GM21786 (cell line): Measurements from ENCODE around the gene POLR1H.

Experiments used
- ATAC-seq: cut with Tn5 transposase; IDR thresholded peaks from one replicate; pipeline ENCODE4 v1.9.1; 2021; ENCODE audit not compliant: unreplicated experiment

Gene POLR1H

DNA sequence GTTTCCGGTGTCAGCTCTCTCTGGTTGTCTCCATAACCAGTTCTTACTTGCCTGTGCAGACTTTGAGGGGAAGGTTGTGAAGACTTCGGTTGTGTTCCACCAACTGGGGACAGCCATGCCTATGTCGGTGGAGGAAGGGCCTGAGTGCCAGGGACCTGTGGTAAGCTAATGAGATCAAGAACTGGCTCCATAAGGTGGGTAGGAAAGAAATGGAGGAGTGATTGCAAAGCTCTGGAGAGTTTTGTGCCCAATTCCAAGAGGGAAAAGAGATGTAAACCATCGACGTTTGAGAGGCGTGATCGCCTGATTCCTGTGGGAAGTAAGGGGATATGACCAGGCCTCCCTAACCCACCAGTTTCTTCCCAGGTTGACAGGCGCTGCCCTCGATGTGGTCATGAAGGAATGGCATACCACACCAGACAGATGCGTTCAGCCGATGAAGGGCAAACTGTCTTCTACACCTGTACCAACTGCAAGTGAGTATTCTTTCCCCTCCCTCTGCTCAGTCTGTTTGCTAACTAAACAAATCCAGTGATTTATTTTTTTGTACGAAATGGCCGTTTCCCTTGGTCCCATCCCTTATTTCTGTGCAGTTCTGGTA, 893 bp downstream of the POLR1H start:
- no peak for ATAC-seq

DNA sequence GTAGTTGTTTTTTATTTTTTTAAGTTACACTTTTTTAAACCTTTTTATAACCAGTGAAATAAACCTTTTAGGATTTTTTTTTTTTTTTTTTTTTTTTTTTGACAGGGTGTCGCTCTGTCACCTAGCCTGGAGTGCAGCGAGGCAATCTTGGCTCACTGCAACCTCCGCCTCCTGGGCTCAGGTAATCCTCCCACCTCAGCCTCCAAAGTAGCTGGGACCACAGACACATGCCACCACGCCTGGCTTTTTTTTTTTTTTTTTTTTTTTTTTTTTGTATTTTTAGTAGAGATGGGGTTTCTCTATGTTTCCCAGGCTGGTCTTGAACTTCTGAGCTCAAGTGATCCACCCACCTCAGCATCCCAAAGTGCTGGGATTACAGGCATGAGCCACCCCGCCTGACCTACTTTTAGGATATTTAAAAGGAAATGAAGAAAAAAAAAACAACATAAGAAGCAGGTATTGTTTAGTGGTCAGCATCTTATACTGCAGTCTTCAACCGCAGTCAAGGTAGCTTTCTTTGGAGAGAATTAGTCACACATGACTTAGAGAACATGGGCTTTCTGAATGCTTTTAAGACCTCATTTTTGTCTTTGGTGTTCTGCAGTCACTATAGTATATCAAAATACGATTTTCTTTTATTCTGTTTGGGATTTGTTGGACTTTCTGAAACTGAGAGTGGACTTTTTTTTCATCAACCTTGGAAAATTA, 1.6 kb downstream of the POLR1H start:
- no peak for ATAC-seq

DNA sequence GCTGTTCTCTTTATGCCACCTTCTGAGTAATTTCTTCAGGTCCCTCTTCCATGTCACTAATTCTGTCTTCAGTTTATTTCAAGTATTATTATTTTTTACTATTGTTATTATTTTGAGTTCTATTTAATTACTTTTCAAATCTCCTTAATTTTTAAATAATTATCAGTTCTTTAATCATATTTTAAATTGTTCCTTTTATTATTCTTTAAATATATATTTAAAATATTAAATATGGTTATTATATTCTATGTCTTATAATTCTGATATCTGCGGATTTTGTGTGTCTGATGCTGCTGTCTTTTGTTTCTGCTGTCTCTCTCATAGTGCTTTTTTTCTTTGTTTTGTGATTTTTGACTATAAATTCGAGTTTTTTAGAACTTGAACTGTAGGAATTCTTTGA, 2.2 kb downstream of the POLR1H start:
- ATAC-seq: no peak

DNA sequence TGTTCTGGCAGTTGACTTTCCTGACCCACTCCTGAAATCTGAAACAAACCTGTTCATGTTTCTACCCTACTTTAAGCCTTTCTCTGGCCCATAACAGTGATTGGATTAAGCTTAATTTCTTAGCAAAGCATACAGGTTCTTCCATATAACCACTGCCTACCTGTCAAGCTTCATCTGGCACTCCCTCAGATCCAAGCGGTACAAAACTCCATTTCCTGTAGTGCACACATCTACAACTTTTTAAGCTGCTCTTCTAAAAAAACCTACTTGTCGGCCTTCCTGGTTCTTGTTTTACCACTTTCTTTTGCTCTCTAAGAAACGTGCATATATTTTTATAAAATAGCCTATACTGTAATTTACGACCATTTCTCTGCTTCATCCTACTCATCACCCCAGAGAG, 5.0 kb downstream of the POLR1H start:
- ATAC-seq: no peak

DNA sequence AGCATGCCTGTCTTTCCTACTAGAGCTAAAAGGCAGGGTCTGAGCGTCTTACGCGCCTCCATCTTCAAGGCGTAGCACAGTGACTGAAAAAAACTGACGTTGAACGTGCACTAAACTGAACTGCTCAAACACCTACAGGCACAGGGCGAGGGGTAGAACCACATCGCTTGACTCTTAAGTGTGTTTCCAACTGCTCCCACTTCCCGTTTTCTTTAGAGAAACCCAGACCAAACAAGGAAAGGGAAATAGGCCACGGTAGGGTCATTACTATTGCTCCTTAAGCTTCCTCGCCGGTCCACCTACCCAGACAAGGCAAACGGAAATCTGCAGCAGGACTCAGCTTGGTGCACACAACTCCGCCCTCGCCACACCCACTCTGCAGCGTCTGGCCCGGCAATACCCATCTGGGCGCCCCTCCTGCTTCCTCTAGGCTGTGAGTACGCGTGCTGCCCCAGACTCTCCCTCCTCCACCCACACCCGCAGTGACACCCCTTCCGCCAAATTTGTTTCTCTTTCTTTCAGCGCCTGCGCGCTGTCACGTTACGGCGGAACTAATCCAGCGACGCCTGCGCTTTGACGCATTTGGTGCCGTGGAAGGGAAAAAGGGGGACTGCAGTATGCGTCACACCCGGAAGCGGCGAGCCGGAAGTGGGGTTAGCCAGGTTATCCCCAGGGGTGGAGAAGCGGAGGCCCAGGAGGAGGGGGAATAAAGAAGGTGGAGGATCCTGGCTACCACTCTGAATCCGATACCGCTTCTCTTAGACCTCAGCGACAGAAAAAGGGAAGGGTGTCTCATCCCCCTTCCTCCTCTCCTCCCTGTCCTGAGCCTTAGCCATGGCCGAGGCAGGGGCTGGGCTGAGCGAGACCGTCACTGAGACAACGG, 5.8 kb downstream of the POLR1H start, which contains the start of gene PPP1R11:
TSS of gene PPP1R11 (plus strand) at position 622 of the 883 bp plus-strand sequence. CDS start at position 835, 213 bp downstream.
- ATAC-seq: peak; percentile 96

DNA sequence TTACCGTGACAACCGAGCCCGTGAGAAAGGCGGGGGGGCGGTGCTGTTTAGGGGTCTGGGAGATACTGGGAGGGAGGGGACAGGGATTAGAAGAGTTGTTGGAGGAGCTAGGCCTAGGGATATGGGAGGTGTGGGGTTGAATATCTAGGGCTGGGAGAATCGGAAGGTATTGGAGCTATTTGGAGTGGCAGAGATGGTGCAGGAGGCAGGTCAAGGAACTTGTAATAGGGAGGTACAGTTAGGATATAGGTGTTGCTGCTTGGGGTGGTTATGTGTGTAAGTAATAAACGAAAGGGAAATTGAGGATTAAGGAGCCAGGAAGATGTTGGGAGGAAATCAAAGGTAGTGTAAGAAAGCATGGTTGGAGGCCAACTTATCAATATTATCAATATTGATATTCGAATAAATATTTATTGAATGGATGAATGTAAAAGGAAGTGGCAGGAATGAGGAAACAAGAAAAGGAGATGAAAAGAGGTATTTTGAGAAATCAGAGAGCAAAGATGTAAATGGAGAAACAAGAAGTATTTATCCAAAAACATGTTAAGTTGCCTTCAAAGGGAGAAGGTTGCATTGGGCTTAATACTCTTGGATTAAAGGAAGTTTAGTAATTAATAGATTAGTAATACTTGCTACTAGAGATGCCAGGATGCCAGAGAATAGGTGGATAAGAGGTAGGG, 6.5 kb downstream of the POLR1H start:
- no peak for ATAC-seq

DNA sequence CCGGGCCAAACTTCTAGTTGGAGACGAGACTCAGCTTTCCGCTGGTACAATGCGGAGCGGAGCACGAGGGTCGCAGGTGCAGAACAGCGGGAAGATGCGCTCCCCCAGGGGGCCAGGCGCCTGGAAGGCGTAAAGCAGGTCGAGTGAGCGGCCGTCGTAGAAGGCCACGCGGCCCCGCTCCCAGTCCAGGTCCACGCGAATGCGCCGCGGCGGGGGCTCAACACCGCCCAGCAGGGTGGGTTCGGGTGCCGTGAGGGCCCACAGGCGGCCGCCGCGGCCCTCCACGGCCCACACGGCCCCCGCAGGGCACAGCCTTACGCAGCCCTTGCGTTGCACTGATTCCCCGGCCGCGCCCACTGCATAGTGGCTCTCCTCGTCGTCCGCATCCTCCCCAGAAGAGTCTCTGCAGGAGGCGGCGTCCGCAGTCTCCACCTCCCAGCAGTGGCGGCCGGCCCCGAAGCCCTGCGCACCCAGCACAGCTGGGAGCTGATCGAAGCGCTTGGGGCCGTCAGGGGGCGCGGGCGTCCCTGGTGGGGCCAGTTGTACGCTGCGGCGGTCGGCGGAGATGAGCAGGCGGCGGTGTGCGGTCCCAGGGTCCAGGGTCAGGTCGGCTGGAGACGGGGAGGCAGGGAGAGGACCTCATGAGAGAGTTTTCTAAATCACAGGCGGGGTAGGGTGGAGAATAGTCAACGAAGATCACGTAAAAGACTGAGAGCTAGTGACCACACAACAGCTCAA, 10.2 kb downstream of the POLR1H start:
- no peak for ATAC-seq

DNA sequence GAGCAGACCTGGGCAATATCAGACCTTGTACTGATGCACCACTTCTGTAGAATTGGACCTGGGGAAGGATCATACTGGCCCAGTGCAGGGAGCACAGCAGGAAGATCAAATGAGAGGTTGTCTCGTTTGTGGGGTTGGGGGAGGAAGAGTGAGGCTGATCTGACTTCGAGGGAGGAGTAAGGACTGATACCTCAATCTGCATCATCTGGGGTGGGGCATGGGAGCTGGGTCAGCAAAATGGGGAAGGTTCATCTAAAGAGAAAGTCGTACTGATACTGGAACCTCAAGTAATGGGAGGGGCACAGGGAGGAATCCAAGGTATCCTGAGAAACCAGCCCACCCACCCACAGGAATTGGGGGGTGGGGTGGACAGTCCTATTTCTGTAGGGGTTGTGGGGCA, 10.8 kb downstream of the POLR1H start:
- no peak for ATAC-seq

DNA sequence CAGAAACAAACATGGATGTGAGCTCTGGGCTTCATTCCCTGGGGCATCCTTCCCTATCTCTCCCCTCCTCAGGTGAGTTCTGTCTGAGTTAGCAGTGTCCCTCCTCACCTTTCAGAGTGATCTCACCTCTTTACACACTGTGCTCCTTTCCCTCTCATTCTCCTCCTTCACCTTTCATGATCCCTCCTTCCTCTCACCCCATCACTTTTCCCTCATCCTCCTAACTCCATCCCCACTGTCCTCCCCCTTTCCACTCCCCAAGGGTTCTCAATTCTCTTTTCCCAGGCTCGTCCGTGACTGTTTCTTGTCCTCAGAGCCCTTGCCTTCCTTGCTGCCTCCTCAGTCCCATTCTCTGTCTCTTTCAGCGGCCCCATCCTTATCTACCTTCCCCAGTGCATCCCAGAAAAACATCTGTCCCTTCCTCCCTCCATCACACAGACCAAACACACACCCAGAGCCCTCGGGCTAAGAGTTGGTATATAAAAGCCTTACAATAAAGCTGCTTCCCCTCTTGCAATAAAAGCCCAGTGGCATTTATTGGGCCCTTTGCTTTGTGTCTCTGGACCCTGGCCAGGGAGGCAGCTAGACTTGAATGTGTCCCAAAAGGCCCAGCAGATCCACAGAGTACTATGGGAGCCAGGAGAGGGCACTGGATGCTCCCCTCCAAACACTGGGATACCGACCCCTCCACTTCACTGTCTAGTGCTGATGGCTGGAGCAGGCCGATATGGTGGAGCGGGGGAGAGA, 12.6 kb downstream of the POLR1H start:
- ATAC-seq: no peak

DNA sequence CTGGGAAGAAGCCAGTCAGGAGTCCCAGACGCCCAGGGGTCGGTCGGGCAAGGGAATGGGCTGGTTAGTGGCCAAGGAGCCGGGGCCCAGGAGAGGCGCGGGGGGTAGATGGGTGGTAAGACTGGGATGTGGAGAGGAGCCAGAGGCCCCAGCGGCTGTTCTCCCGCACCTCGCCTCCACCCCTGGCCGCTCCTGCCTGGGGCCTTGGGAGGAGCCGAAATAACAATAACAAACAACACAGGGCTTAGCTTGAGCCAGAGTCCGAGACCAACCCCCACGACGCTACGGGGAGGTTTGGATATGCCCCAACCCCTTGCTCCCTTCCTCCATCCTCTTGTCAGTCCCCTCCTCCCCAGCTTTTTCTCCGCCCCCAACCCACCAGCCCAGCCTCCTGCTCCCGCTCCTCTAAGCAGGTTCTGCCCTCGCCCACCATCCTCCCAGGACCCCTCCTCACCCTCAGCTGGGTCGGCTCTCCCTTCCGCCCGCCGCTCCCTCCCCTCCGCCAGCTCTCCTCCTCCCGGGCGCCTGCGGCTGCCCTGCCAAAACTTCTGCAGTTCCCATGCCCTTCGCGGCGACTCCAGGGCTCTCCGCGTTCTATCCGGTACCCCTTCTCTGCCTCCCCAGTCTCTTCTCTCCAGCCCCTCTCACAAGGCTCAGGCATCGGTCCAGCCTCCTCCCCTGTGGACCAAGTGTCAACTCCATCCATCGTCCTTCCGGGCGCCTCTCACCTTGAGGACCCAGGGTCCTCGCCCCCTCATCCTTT, 13.4 kb downstream of the POLR1H start:
- no peak for ATAC-seq

DNA sequence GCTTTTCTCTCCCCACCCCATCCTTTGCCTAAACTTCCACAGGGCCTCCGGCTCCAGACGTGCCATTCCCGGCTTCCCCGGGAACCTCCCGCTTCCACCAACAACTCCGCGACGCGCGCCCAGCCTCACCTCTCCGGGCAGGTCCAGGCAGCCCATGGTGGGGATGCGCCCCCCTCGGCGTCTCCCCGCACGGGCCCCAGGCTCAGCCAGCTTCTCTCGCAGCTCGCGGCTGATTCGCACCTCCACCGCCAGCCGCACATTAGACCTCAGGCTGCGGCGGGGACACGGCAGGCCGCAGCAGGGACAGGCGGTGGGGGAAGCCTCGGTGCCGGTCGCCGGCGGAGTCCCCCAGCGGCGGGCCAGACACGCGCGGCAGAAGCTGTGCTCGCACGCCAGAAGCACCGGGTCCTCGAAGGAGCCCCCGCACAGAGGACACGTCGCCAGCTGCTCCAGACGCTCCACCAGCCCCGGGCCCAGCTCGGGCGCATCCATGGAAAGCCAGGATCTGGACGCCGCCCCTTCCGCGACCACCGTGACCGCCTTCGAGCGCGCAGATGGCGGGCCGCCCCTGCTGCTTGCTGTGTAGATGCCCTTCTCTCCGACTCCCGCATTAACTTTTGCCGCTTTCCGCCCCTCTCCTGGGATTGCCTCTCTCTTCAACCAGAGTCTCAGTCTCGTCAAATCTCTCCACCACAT, 14.2 kb downstream of the POLR1H start, which contains the start of gene RNF39:
TSS of gene RNF39 (minus strand) at position 676 of the 696 bp plus-strand sequence. CDS start at position 492, 184 bp downstream.
- no peak for ATAC-seq

DNA sequence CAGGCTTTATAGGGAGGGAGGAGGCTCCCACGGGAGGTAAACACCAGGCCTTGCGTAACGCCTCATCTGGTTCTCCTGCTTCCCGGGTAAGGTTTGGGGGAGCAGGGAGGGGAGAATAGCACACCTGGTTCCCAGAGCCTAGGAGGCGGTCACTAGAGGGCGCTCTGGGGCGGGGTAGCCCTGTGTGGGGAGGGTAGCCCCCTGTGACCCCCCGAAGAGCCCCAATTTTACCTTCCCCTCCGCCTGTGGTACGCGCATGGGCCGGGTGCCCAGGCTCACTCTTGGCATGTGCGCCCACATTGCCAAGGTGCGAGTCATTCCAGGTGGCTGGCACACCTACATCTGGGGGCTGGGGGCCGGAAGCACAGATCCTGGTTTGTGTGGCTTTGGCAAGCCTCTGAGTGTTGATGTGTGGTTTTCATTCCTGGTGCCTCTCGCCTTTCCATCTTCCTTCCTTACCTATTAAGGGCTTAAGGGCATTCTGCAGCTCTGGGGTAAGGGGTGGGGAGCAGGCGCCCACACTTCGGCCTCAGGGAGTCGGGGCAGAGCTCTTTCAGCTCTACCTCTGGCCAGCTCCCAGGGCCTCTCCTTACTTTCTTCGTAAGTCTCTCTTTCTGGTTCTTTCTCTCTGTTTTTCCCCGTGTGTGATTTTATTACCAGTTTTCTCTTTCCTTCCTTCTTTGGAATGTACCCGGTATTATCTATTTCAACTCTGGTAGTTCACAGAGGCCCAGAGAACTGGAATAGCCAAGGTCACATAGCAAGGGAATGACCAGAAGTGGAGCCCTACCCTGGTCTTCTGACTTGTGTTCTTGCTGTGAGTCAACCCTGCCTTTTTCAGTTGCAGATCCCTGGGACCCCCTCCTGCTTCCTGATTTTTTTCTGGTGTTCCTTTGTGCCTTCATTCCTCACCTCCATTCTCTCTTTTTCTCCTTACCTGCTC, 15.0 kb downstream of the POLR1H start:
- ATAC-seq: no peak

DNA sequence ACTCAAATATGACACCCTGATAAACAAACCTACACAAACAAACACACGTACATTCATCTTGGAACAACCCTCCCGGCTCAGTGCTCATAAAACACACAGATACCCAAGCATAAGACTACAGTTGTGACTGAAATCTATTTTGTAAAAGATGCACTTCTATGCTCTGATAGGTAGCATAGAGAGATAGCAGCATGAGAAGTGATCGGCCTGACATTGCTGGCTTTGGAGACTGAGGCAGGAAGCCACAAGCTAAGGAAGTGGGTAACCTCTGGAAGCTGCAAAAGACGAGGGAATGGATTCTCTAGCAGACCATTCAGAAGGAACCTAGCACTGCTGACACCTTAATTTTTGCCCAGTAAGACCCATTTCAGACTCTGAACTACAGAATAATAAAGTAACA, 16.2 kb downstream of the POLR1H start:
- ATAC-seq: no peak

DNA sequence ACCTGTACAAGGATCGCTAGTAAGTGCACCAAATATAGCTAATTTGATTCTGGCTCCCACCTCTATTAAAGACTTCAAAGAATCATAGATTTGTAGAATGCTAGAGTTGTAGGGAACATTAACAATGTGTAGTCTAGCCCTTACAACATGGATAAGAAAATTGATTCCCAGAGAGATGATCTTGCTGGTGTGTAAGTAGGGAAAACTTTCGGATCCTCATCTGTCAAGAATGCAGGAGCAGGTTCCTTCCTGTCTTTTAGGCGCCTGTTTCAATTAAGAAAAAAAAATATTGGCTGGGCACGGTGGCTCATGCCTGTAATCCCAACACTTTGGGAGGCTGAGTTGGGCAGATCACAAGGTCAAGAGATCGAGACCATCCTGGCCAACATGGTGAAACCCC, 26.8 kb downstream of the POLR1H start:
- ATAC-seq: no peak

DNA sequence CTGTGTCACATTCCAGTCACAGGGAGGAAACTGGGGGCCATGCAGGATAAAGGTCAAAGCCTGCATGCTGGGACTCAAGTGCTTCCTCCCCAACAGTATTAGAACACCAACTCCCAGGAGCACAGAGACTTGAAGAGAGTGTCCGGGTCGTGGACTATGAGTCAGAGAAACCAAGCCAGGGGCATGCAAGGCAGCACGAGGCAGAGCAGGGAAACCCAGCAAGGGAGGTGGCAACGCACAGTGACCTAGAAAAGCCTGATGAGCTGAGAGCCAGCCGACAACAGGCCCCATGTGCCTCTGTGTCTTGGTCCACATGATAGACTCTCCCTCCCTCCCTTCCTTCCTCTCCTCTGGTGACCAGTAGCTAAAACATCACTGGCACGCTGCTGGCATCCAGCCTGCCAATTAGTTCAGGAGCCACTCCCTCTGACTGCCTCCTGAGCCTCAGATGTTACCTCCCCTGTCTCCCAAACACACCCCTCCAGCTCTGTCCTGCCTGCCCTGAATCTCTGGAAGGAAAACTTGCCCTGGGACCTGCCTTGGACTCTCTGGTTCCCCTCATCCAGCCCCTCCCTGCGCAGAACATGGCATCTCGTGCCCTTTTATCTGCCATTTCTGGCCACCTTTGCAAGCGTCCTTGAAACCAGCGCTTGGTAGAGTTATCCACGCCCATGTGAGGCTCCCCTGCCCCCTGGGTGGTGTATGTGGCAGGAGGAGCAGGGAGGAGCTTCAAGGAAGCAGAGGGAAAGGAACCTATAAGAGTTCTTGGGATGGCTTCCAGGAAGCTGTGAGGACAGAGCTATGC, 30.7 kb downstream of the POLR1H start:
- no peak for ATAC-seq

DNA sequence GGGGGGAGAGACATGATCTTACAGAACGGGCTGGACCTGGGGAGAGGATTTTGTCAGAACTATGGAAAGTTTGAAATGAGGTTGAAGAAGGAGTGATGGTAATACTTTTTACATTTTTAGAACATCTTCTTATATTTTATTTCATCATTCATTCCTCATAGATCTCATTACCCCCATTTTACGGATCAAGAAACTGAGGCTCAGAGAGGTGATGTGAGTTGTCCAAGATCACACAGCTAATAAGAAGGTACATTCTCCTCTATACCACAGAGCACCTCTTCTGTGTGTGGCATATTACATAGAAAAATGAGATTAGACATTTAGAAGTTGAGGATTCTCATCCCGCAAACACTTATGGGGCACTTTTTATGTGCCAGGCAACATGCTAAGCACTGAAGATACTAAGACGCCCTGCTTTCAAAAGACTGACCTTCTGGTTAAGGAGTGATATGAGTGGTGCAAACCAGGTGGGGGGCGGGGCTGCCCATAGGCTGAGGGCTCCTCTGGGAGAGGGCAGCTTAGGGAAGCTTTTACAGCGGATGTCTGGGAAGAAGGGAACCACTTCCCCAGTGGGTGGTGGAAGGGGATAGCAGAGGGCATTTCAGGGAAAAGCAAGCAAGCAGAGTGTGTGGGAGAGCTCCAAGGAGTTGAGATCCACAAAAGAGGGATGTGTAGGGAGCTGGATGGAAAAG, 31.9 kb downstream of the POLR1H start:
- ATAC-seq: no peak
